HG03520 (cell line): ENCODE data around the gene AMFR.

Experiments used
- ATAC-seq: cut with Tn5 transposase; IDR thresholded peaks from one replicate; pipeline ENCODE4 v1.9.1; 2021; ENCODE audit warnings: mild to moderate bottlenecking, moderate library complexity; ENCODE audit not compliant: unreplicated experiment

AMFR gene

DNA sequence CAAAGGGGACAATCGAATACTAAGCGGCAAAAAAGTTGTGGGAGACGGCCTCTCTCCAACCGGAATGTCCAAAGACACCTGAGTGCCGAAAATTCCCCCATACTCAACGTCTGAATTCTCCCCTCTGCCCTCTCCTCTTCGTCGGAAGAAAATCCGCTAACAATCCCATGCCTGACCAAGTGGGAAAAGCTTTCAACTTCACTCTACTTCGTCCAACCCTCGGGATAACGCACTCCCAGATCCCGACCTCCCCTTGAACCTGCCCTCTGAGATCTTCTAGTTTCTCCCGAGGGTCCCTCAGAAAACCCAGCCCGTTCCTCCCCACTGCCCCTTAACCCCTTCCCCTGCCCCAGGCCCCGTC lies 961 bp downstream of the AMFR start:
- ATAC-seq: no peak

- ATAC-seq: no peak
These were observed 1.6 kb downstream of the AMFR start for GRCh38 chr16:56423584-56424403.

DNA sequence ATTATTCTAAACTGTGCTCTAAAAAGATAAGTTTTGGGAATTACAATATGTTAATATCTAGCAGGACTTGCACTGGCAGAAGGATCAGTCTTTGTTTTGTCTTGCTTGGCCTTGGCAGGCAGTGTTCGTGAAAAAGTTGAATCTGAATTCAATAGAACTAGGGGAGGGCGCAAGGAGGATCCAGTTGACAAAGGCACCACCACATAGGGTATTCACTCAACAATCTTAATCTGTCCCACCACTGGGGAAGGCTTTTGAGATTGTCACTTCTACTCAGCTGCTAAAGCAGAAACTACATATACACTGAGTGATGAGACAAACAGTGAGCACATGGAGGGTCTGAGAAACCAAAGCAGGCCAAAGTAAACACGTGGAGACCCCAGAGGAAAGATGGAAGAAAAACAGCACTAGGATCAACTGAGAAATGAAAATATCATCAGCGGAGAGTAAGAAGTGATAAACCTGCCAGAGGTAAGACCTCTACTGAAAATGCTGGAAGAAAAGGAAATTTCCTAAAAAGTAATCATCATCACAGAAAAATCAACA lies 2.4 kb downstream of the AMFR start:
- no peak for ATAC-seq

GRCh38 chr16:56421976-56422669 lies 3.2 kb downstream of the AMFR start:
- ATAC-seq: no peak

DNA sequence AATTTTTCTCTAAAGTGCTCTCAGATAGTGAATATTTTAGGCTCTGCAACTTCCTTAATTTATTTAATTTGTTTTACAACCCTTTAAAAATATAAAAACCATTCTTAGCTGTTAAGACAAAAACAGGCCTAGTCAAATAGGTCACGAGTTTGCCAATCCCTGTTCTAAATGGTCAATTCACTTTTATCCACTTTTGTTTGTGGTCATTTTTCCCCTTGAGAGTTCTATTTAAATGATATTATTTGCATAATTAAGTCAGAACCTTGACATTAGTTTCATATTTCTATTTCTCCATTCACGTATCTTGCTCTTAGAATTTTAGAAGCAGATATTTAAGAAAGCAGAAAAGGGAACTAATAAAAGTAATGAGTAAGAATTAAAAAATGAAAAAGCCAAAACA lies 4.0 kb downstream of the AMFR start:
- ATAC-seq: no peak

- ATAC-seq: no peak
These were observed 4.7 kb downstream of the AMFR start for GRCh38 chr16:56420613-56421012.

DNA sequence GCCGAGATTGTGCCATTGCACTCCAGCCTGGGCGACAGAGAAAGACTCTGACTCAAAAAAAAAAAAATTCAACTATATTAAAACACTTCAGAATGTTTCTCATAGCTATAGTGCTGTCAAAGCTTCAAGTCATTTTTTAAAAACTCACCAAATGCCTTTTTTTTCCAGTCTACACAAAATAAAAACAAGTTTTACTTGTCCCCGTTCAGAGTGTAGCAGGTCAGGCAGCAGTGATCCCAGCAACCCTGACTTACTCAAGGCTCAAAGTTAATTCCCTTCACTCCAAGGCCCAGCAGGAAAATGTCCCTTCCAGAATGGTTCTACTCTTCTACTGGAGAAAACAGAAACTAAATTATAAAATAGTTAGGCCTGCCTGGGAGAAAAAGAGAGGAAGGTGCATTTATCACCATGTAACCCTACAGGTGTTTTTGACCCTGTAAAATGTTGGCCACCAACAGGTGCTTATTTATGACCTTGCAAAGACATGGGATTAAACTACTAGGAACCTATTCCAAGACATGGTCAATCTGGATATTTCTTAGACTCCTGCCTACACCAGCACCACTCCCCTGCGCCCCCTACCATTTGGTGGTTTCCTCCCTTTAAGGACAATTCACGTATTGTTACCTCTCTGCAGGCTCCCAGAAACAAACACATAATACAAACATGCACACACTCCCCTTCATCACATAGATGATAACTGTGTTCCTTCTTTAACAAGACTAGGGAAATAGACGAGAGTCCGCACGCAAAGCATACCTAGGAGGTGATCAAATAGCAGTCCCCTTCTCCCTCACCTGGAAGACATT lies 5.4 kb downstream of the AMFR start:
- no peak for ATAC-seq

DNA sequence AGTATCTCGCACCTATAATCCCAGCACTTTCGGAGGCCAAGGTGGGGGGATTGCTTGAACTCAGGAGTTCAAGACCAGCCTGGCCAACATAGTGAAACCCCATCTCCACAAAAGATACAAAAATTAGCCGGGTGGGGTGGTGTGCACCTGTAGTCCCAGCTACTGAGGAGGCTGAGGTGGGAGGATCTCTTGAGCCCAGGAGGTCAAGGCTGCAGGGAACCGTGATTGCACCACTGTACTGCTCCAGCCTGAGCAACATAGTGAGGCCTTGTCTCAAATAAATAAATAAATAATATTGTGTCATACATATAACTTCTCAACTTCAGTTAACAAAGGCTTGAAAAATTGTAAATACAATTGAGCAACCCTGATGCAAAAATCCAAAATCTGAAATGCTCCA lies 8.2 kb downstream of the AMFR start:
- ATAC-seq: no peak

DNA sequence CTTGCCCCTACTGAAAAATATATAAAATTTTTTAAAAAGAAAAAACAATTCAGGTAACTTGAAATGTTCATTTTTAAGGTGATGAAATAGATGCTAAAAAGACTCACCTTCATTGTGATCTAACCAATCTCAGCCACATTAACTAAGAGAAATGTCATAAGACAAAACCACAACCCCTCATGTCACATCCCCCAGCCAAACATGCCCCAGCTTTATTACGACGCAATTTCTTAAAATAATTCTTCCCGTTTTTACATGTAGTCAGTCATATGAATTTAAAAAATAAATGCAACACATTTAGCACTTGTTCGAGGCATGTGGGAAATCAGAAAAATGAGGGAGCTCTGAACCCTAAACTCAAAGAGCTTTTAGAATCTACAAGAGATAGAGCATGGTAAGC lies 9.5 kb downstream of the AMFR start:
- no peak for ATAC-seq

- ATAC-seq: no peak
These were observed 11.0 kb downstream of the AMFR start for GRCh38 chr16:56414366-56414765.

GRCh38 chr16:56413381-56413780 lies 12.0 kb downstream of the AMFR start:
- no peak for ATAC-seq

DNA sequence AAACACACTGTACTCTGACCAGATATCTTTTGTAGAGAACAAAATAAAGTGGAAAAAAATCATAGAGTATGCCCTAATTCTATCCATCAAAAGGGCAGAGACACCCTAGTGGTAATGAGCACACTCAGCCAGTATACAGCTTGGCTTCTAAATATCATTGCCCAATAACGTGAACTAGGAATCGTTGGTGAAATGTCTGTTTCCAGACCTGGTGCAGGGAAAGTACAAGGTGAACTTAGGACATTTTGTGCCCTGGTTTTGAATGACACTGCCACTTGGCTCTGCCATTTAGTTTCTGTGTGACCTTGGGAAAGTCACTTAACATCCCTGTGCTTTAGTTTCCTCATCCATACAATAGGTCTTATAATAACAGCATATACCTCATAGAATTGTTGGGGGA lies 13.7 kb downstream of the AMFR start:
- no peak for ATAC-seq

DNA sequence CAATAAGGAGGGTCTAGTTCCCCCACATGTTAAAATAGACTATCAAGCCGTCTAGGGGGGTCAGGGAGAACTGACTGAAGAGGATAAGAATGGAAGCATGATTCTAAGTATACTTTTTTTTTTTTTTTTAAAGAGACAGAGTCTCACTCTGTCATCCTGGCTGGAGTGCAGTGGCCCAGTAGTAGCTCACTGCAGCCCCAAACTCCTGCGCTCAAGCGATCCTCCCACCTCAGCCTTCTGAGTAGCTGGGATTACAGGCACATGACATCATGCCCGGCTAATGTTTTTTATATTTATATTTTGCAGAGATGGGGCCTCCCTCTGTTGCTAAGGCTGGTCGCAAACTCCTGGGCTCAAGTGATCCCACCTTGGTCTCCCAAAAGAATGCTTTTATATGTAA lies 14.2 kb downstream of the AMFR start:
- ATAC-seq: no peak

- no peak for ATAC-seq
These were observed 16.1 kb downstream of the AMFR start for GRCh38 chr16:56409195-56409594.

GRCh38 chr16:56408379-56409098 lies 16.8 kb downstream of the AMFR start:
- no peak for ATAC-seq

- no peak for ATAC-seq
These were observed 19.2 kb downstream of the AMFR start for GRCh38 chr16:56405977-56406672.

DNA sequence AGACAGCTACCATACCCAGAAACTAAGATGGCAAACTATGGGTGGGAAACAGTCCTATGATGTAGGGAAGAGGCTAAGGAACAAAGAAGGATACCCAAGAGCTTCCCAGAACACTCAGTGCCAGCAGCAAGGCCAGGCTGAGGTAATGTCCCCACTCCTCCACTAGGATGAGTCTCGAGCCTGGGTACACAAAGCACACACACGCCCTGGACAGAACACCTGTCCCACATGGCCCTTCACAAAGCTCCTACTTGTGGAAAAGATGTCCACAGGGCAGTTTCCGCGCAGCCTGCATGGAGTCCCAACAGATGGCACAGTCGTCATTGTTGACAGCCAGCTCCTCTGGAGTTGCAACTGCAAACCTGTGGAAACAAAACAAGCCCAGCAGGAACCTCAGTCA lies 23.9 kb downstream of the AMFR start:
- no peak for ATAC-seq

DNA sequence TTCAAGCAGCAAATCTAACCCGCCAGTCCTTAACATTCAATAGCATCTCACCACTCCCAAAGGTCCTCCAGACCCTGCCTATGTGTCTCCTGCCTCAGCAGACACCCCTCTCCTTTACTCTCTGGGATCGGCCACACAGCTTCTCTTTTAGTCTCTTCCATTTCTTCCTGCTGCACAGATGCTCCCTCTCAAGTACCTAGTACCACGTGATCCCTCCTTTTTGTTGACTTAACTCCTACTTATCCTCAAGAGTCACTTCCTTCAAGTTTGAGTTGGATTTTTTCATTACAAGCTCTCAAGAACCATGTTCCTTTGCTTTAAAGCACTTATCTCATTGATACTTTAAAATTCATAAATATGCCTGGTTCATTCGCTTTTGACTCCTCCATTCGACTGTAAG lies 24.9 kb downstream of the AMFR start:
- ATAC-seq: no peak

DNA sequence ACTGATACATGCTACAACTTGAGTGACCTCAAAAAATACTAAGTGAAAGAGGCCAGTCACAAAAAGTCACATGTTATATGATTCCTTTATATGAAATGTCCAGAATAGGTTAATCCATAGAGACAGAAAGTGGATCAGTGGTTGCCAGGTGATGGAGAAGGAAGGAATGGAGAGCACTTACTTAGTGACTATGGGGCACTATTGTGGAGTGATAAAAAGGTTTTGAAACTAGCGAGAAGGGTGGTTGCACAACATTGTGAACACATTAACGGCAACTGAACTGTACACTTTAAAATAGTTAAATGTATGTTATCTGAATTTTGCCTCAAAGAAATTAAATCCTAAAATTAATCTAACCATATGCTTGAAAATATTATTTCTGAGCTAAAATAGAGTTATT lies 25.9 kb downstream of the AMFR start:
- ATAC-seq: no peak

GRCh38 chr16:56399047-56399446 lies 26.3 kb downstream of the AMFR start:
- no peak for ATAC-seq
